Kidney epithelial cell (primary cell): ENCODE data around the gene POLR1D. TPM values are rescaled to one million over a fixed set of nuclear protein-coding genes. Genes with fewer than 3 reads are reported as not detected.

ENCODE experiments used
- DNase-seq: peaks from one replicate; pipeline ENCODE4 v3.0.0-alpha.2; 2010; ENCODE audit warnings: low read depth
- H3K27me3 ChIP-seq: 2 replicates; pipeline ENCODE4 v1.6.0; 2011; ENCODE audit warnings: low read length; ENCODE audit not compliant: control insufficient read depth, insufficient read depth
- H3K36me3 ChIP-seq: 2 replicates; pipeline ENCODE4 v1.5.1; 2011; ENCODE audit warnings: low read length; ENCODE audit not compliant: control insufficient read depth, insufficient read depth
- H3K4me3 ChIP-seq: 2 replicates; pipeline ENCODE4 v1.5.1; 2011; ENCODE audit warnings: low read depth, mild to moderate bottlenecking, control low read depth, low read length
- total RNA-seq: library from RNA; depleted of rRNA; stranded (reverse); fragments of >200 nt; gene quantifications from 2 replicates; pipeline ENCODE4 v1.2.3, GENCODE V29; 2015
- TF ChIP-seq, protein P1 (sequence below): IDR thresholded peaks from 2 replicates; pipeline ENCODE4 v1.5.1; 2011; ENCODE audit warnings: mild to moderate bottlenecking, moderate library complexity, low read length, control low read depth, inconsistent platforms; ENCODE audit not compliant: insufficient read depth, poor library complexity, severe bottlenecking

POLR1D gene
- total RNA-seq, 1 donor from 2014 or later: 149 TPM

DNA sequence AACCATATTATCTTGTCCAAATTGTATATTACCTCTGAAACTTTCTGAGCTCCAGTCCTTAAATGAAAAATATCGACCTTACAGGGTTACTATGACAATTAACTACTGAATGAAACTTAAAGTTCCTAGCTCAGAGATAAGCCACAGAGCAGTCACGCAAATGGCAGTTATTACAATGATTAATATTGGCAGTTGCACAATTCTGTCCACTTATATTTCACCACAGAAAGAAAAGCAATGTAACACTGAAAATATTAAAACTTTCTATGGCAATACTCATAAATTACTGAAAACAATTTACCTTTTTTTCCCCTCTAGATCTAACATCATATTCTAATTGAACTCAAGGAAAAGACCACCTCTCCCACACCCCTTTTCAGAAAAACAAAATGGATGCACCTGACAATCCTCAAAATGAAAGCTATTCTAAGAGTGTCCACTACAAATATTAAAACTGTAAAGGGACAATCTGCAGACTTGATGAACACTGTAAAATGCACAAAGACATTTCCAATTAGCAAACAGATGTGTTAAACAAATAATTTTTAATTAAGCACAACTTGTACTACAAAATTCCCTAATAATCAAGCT, 16.0 kb upstream of the POLR1D start:
- TF ChIP-seq, protein P1, sequence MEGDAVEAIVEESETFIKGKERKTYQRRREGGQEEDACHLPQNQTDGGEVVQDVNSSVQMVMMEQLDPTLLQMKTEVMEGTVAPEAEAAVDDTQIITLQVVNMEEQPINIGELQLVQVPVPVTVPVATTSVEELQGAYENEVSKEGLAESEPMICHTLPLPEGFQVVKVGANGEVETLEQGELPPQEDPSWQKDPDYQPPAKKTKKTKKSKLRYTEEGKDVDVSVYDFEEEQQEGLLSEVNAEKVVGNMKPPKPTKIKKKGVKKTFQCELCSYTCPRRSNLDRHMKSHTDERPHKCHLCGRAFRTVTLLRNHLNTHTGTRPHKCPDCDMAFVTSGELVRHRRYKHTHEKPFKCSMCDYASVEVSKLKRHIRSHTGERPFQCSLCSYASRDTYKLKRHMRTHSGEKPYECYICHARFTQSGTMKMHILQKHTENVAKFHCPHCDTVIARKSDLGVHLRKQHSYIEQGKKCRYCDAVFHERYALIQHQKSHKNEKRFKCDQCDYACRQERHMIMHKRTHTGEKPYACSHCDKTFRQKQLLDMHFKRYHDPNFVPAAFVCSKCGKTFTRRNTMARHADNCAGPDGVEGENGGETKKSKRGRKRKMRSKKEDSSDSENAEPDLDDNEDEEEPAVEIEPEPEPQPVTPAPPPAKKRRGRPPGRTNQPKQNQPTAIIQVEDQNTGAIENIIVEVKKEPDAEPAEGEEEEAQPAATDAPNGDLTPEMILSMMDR: no peak
- Histone ChIP-seq H3K36me3 (no peaks in the 10 kb centered on the region), H3K27me3 (no peaks in the 10 kb centered on the region), H3K4me3 (no peak overlapping the region)
- DNase-seq: no peak

DNA sequence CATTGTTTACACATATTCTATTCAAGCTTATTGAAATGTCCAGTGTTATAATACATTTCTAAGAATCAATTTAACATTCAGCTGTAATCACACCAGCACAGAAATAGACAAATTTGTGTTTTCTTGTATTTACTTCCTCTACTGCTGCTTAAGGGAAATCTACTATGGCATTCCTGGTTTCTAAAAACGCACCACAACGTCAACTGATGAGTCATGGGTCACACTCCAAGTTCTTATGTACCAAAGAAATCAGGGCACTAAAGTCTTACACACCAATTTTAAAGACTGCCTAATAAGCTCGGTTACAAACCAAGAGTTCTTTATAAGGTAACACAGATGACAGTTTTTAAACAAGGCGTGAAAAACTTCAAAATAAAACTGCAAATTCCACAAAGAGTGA, 14.6 kb upstream of the POLR1D start:
- DNase-seq: peak; percentile 54
- Histone ChIP-seq H3K4me3 (no peak overlapping the region), H3K36me3 (no peaks in the 10 kb centered on the region), H3K27me3 (no peaks in the 10 kb centered on the region)
- TF ChIP-seq, protein P1: no peak

DNA sequence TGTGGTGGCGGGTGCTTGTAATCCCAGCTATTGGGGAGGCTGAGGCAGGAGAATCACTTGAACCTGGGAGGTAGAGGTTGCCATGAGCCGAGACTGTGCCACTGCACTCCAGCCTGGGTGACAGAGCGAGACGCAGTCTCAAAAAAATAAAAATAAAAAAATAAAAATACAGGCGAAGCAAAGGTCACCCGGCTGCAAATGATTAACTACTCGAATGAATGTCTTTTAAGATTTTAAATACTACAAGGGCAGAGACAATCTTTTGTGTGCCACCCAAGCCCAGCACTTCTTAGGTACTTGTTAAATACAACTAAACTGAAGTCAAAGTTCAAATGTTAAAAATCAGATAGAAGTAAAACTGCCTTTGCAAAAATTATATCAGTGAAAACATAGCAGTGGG, 8.1 kb upstream of the POLR1D start:
- Histone ChIP-seq H3K27me3 (no peaks in the 10 kb centered on the region), H3K4me3 (no peak overlapping the region), H3K36me3 (no peaks in the 10 kb centered on the region)
- TF ChIP-seq, protein P1: no peak
- DNase-seq: no peak

DNA sequence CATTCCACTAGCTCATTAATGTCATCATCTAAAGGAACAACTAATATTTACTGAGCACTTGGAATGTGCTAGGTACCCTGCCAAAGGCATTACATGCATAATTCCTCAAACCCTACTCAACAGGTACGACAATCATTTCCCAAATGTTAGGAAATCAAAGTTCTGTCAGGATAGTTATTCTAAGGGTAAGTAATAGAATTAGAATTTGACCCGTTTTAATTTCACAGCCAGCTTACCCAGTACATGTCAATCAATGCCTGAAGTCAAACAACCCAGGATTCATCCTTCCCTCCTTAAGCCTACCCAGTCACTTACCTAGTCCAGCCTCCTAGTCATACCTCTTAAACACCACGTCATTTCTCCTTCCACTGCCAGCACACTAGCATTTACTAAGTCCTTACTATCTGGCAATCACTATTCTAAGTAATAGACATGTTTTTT, 3.8 kb upstream of the POLR1D start:
- no peaks in the 10 kb centered on the region for H3K27me3 ChIP-seq
- no peak overlapping the region for H3K4me3 ChIP-seq
- DNase-seq: no peak
- H3K36me3 ChIP-seq: no peaks in the 10 kb centered on the region
- TF ChIP-seq, protein P1: no peak

DNA sequence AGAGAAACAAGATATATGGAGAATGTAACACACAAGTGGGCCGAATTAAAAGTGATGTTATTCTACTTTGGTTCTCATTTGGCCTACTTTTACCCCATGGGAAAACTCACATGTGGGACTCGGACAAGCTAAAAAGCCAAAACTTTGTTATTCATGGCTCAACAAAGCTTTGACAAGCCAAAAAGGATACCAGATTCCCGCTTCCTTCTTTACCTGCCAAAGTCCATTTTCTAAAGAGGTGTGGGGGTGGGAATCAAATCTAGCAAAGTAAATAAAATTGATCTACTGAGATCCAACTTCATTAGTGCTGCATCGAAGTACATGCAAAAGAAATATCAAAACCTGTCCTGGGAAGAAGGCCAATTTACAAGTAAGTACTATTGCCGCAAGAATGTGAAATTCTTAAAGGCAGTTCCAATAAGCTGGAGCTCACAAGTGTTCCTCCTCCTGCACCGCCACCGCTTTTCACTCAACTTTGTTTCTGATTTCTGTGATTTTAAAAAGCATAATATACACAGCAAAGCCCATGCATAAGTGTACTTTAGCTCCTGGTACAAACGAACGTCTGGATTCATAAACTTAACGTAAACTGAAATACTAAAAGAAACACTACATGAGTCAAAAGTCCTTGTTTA, 2.5 kb upstream of the POLR1D start:
- Histone ChIP-seq H3K27me3 (no peaks in the 10 kb centered on the region), H3K36me3 (peaks cover 2% of the 10 kb centered on the region), H3K4me3 (peak overlapping the region; percentile 79)
- no peak for DNase-seq
- TF ChIP-seq, protein P1: no peak
